IMR-90 (cell line): ENCODE data around the gene SLC16A9.

Experiments
- CTCF ChIP-seq: conservative IDR thresholded peaks from 2 replicates; pipeline ENCODE4 v1.5.1; 2012; ENCODE audit warnings: mild to moderate bottlenecking, low read depth, low read length, improper control_type of control experiment
- RFX5 ChIP-seq: IDR thresholded peaks from 2 replicates; pipeline ENCODE4 v1.8.0; 2012; ENCODE audit warnings: low read depth, mild to moderate bottlenecking, low read length, moderate library complexity
- USF2 ChIP-seq: fragments of 150-350 bp; IDR thresholded peaks from 2 replicates; pipeline ENCODE4 v1.6.1; 2017; ENCODE audit warnings: mild to moderate bottlenecking, antibody characterized with exemption, low read length, low read depth

GRCh38 chr10:59677253-59677831, 32.3 kb downstream of the SLC16A9 start:
- TF ChIP-seq CTCF: no peak
- TF ChIP-seq RFX5: no peak
- no peak for TF ChIP-seq USF2
